Right lobe of liver (tissue), 4 donors: Measurements from ENCODE around the gene TRAPPC4.

ENCODE experiments used
- CTCF ChIP-seq, 4 donors: fragments of 200-600 bp in 3 of 4; fragments of 450-650 bp in 1 of 4; IDR thresholded peaks; one replicate each; pipeline versions ENCODE4 v1.5.1 to v1.8.0; 2016 to 2022; ENCODE audit warnings: antibody characterized with exemption in 4 of 4, mild to moderate bottlenecking in 2 of 4
- POLR2A ChIP-seq: fragments of 450-650 bp; IDR thresholded peaks from one replicate; pipeline ENCODE4 v1.6.1; 2017; ENCODE audit warnings: antibody characterized with exemption, mild to moderate bottlenecking
- donor health status: DM: no; HTN: no; CAD: no.
- donor health status: DM: no; HTN: no; CAD: no.
- donor health status: DM: no; HTN: yes; CAD: no.

DNA sequence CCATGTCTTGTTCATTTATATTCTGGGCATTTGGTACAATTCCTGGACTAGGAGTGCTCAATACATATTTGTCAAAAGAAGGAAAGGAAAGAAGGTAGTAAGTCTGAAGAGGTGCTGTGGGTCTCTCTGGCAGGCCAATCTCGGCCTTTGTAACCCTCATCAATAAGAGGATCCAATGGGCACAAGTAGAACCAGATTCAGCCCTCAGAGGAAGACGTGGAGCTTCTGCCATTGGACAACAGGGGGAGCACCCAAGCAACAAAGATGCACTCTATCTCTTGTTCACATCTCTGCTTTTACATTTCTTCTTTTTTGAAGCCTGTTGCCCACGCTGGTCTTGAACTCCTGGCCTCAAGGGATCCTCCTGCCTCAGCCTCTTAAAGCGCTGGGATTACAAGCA lies 46.8 kb downstream of the TRAPPC4 start:
- peak in 3 of 4 donors; percentile 27 to 40 (median 32) for TF ChIP-seq CTCF (IDR thresholded peaks at IDR 0.05)
- no peak for TF ChIP-seq POLR2A
